ENCODE results near the gene CNIH2. TPM values are rescaled to one million over a fixed set of nuclear protein-coding genes. Genes with fewer than 3 reads are reported as not detected.
A peak's percentile ranks its signal among the peaks of the same experiment; 100 is the strongest.

The CNIH2 gene
- total RNA-seq, 1 donor from 2014 or later: 12.2 TPM

DNA sequence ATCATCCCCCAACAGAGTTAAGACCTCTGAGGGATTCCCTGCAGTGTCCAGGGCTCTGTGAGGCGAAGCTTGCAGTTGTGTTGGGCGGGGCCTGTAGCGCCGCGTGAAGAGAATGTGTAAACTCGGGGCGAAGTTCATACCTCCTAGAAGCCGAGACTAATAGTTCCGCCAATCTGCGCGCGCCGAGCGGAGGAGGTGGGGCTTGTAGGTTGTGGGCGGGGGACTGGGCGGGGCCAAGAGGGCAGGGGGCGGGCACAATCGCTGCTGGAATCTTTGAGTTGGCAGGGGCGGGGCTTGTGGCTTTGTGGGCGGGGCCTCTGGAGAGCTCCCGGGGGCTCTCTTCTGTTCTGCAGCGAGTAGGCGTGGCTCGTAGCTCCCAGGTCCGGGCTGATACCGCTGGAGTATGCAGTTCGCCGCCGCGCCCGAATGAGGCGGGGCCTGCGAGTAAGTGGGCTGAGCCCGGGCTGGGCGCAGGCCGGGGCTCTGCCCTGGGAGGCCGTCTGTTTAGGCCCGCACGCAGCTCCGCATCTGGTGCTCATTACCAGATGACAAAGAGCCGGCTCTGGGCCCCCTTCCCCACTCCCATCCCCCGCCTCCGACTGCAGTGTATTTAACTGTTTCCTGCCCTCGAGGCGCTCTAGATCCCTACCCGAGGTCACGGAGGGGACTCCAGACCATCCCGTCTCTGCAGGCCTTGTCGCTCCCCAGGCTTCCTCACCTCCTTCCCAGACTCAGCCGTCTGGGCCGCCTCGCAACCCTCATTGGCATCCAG, 34.8 kb downstream of the CNIH2 start:
- Histone ChIP-seq H3K27ac (ENCODE audit: low read depth, low read length) (peak overlapping the region; percentile 90), H3K27me3 (ENCODE audit: insufficient read depth, low read length) (no peaks in the 10 kb centered on the region), H3K36me3 (ENCODE audit: insufficient read depth, low read length) (no peaks in the 10 kb centered on the region), H3K4me3 (ENCODE audit: insufficient read depth, low read depth, low read length) (peak overlapping the region; percentile 65), H3K4me1 (ENCODE audit: insufficient read depth, low read length) (peaks cover 42% of the 10 kb centered on the region), H3K4me2 (ENCODE audit: low read length) (peak overlapping the region; percentile 92), H4K20me1 (ENCODE audit: insufficient read depth, low read length) (peaks cover 15% of the 10 kb centered on the region), H3K9me3 (ENCODE audit: insufficient read depth, low read depth, low read length) (no peaks in the 10 kb centered on the region), H3K79me2 (ENCODE audit: insufficient read depth, low read length) (peaks cover 32% of the 10 kb centered on the region), H3K9ac (ENCODE audit: low read length) (peak overlapping the region; percentile 80), H2AFZ (ENCODE audit: low read depth, low read length) (peak overlapping the region; percentile 93)
- H3K4me1 Mint-ChIP-seq (ENCODE audit: low read depth, unreplicated experiment): peaks cover 21% of the 10 kb centered on the region
- TF ChIP-seq, protein P1, sequence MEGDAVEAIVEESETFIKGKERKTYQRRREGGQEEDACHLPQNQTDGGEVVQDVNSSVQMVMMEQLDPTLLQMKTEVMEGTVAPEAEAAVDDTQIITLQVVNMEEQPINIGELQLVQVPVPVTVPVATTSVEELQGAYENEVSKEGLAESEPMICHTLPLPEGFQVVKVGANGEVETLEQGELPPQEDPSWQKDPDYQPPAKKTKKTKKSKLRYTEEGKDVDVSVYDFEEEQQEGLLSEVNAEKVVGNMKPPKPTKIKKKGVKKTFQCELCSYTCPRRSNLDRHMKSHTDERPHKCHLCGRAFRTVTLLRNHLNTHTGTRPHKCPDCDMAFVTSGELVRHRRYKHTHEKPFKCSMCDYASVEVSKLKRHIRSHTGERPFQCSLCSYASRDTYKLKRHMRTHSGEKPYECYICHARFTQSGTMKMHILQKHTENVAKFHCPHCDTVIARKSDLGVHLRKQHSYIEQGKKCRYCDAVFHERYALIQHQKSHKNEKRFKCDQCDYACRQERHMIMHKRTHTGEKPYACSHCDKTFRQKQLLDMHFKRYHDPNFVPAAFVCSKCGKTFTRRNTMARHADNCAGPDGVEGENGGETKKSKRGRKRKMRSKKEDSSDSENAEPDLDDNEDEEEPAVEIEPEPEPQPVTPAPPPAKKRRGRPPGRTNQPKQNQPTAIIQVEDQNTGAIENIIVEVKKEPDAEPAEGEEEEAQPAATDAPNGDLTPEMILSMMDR (IDR thresholded peaks at IDR 0.05; ENCODE audit: insufficient read depth, low read depth, low read length): no peak
- no peak for TF ChIP-seq EZH2 (IDR thresholded peaks at IDR 0.05; ENCODE audit: insufficient read depth, low read length)
- H3K9me3 Mint-ChIP-seq (ENCODE audit: unreplicated experiment): no peaks in the 10 kb centered on the region
- peak overlapping the region; percentile 95 for H3K27ac Mint-ChIP-seq (ENCODE audit: unreplicated experiment)
- H3K4me3 Mint-ChIP-seq (ENCODE audit: unreplicated experiment): peak overlapping the region; percentile 91
- peak; percentile 20 for FAIRE-seq
- H3K36me3 Mint-ChIP-seq (ENCODE audit: low read depth, unreplicated experiment): no peaks in the 10 kb centered on the region
- peak; percentile 94 for DNase-seq (ENCODE audit: low read depth)
- peaks cover 6% of the 10 kb centered on the region for H3K27me3 Mint-ChIP-seq (ENCODE audit: low read depth, unreplicated experiment)

DNA sequence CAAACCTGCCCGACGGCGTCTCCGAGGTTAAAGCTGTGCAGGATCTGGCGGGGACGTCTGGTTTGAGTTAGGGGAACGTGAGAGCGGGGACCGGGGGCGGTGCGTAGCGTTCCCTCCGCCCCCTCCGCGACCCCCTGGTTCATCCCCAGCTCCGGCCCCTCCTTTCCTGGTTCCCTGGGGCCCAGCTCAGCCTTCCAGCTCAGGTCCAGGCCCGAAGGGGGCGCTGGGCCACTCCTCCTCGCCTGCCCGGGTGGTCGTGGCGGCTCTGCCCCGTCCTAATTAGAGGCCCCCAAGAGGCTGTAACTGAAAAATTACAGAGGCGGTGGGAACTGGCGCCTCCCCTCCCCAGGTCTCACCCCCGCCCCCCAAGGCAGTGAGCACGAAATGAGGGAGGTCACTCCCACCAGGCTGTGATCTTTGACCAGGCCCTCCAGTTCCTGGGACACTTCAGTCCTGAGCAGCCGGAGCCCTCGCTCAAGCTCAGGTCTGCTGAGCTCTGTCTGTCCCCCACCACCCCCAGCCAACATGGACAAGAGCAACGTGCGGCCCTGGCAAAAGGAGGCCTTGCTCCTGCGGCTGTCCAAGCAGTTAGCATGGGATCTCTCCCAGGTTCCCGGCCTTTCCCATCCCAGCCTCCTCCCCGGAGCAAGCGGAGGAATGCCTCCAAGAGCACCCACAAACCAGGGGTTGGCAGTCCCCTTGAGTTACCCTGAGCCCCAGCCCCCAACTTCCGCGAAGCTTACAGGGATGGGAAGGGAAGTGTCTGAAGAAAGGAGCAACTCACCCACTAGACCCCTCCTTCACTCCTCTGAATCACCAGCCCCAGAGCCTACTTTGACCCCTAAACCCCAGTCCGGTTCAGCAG, 35.6 kb downstream of the CNIH2 start:
- Histone ChIP-seq H3K4me1 (ENCODE audit: insufficient read depth, low read length) (peaks cover 50% of the 10 kb centered on the region), H2AFZ (ENCODE audit: low read depth, low read length) (peak overlapping the region; percentile 75), H3K36me3 (ENCODE audit: insufficient read depth, low read length) (no peaks in the 10 kb centered on the region), H3K27ac (ENCODE audit: low read depth, low read length) (peak overlapping the region; percentile 90), H3K79me2 (ENCODE audit: insufficient read depth, low read length) (peaks cover 32% of the 10 kb centered on the region), H3K4me2 (ENCODE audit: low read length) (peak overlapping the region; percentile 81), H3K4me3 (ENCODE audit: insufficient read depth, low read depth, low read length) (peak overlapping the region; percentile 48), H4K20me1 (ENCODE audit: insufficient read depth, low read length) (peaks cover 15% of the 10 kb centered on the region), H3K9ac (ENCODE audit: low read length) (peak overlapping the region; percentile 80), H3K9me3 (ENCODE audit: insufficient read depth, low read depth, low read length) (no peaks in the 10 kb centered on the region), H3K27me3 (ENCODE audit: insufficient read depth, low read length) (no peaks in the 10 kb centered on the region)
- FAIRE-seq (no peak), DNase-seq (ENCODE audit: low read depth) (no peak)
- Mint-ChIP-seq H3K4me3 (ENCODE audit: unreplicated experiment) (peak overlapping the region; percentile 74), H3K9me3 (ENCODE audit: unreplicated experiment) (peaks cover 1% of the 10 kb centered on the region), H3K27ac (ENCODE audit: unreplicated experiment) (peak overlapping the region; percentile 86), H3K36me3 (ENCODE audit: low read depth, unreplicated experiment) (peaks cover under 1% of the 10 kb centered on the region), H3K27me3 (ENCODE audit: low read depth, unreplicated experiment) (peaks cover 4% of the 10 kb centered on the region), H3K4me1 (ENCODE audit: low read depth, unreplicated experiment) (peaks cover 27% of the 10 kb centered on the region)
- TF ChIP-seq, protein P1 (IDR thresholded peaks at IDR 0.05; ENCODE audit: insufficient read depth, low read depth, low read length): no peak
- no peak for TF ChIP-seq EZH2 (IDR thresholded peaks at IDR 0.05; ENCODE audit: insufficient read depth, low read length)
